CD4-positive, alpha-beta T cell treated with Interleukin-6 for 4 hours (primary cell): ENCODE data around the gene ANTXRL.
"Not testable (repeated sequence)": the region's sequence is repeated elsewhere in the genome, so short reads cannot be mapped to it uniquely, and the experiment has no call there.

Experiments used
- DNase-seq: peaks from one replicate; pipeline ENCODE4 v3.0.0-alpha.2; 2020; ENCODE audit warnings: mixed read lengths

ANTXRL gene

DNA sequence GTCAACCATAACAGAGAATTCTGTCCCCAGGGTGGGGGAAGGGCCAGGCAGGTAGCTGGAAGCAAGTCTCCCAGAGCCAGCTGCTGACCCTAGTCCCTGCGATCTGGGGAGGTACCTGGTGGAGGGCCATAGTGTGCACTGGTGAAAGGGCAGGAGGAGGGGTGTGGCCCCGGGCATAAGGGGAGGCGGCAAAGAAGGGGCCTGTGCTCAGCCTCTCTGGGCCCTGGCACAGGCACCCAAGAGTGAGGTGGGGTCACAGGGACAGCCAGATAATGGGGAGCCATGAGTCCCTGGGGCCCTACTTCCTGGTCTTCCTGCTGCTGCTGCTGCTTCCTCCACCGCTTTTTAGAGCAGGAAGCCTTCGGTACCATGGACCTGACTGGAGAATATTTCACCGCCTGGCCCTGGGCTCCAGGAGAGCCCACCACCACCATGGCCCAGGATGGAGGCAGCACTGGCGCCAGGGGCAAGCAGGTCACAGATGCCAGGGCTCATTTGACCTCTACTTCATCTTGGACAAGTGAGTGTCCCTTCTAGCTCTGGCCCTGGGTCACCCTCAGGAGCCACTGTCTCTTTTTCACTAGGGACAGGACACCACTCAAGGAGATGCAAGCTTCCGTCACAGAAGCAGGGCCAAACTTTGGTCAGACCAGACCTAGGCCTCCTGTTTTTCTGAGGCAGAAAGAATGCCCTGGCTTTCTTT lies at the start of gene ANTXRL:
Gene ANTXRL (plus strand): TSS at position 7 of the 703 bp plus-strand sequence. CDS start 266 bp downstream, at position 273.
- DNase-seq = no peak

DNA sequence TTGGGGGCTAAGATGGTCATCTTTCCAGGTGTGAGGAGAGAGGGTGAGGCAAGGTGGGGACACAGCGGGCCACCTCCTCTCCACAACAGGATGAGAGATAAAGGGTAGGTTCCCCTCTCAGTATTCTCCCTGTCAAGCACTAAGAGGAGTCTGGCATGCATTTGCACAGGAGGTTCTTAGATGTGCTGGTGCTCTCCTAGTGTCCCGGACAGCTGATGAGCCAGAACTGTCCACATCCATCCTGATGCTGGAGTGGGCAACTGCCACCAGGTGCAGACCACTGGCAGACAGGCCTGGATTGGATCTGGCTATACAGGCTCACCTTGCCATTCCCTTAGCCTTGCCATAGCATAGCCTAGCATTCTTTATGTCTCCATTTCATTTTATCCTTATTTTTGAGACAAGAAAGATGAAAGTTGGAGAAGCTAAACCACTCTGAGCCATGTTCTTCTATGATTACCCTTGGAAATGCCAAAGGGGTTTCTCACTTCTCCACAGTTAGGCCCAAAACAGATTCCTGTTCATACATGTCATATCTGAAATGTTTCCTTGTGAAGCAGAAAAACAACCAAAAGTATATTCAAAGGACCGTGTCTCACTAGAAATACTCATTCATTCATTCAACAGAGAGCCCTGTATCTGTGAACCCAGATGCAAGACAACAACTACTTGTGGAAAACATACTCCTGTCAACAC lies 48.8 kb upstream of the ANTXRL start:
- DNase-seq = no peak

DNA sequence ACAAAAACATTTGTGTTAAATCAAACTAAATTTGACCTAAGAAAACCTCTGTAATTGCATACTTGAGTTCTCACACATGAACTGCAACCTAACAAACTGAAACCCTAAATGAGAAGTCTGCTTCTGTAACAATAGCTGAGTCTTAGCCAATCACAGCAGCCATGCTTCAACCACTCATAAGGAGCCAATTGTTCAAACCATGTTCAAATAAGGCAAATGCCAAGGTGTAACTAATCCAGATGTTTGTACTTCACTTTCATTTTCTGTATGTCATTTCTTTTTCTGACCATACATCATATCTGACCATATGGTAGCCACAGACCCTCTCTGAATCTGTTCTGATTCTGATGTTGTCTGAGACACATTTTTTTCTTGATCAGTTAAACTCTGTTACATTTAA lies 47.5 kb upstream of the ANTXRL start:
- DNase-seq = no peak

DNA sequence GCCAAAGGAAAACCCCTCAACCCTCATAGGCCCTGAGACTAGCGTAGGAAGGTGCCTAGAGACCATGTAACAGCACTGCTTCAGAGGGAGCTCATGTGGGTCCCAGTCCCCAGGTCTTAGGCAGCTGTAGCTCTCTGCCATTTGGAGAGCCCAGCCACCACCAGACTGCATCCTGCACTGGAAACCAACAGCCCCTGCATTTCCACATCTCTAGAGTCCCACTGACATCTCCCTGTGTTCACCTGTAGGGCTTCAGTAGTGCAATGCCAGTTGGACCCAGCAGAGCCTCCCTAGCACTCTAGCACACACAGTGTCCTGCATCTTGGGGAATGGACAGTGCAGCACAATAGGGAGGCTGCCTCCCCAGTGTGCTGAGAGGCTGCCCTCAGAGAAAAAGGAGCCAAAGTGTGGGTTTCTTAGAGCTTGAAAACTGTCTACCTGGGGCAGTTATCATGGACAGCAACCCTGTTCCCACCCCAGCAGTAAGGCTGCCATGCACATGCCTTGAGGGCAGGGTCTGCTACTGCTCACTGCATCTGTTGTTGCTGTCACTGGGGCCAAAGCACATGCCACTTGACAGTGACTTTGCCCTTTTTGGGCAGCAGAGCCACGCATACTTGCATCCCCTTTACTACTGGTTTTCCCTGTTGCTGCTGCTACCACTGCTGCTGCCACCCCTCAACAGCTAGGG lies 46.7 kb upstream of the ANTXRL start:
- DNase-seq = no peak

DNA sequence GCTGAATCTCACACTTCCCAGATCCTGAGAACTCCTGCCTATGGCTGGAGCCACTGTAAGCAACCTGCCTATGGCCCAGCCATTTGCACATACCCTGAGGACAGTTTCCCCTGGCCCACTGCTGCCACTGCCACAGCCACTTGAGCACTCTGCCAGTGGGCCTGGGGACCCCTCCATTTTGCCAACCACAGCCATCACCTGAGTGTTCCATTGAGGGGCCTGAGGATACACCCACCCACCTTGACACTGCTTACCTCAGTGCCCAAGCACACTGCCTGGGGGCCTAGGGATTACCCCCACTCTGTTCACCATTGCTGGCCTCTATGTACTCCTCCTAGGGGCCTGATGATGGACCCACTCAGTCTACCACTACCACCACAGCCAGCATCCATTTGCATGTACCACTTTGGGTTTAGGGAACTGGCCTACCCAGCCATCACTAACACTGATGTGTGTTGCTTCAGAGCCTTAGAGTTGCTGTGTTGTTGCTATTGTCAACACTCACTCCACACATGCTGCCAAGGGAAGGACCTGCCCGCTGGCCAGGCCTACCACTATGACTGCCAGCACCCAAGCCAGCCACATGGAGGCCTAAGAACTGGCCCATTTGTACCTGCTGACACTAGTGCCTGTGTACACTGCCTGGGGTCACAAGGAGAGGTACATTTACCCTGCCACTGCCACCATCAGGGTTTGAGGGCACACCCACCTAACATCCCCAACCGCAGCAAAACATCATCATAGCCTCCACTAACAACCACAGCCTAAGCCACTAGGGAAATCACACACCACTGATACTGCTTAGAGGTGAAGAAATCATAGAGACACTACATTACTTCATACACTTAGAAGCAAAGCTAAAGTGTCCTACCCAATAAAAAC lies 45.9 kb upstream of the ANTXRL start:
- DNase-seq = no peak

DNA sequence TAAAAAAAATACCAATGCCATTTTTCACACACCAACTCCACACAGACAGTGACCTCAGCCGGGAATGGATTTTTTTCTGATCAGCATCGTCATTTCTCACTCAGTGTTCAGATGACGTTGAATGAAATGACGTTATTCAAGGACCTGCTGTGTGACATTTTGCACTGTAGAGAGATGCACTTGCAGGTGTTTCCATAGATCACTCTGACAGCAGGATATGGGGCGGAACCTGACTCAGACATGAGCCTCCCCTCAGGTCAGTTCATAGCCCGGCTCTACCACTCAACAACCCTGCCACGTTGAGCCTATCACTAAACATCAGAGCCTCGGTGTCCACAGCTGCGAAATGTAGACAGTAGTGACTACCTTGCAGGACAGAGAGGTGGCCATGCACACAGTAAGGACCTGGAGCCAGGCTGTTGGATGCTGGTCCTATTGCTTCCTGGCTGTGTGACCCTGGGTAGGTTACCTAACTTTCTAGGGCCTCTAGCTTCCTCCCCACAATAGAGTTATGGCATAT lies 41.4 kb upstream of the ANTXRL start:
- DNase-seq = no peak

DNA sequence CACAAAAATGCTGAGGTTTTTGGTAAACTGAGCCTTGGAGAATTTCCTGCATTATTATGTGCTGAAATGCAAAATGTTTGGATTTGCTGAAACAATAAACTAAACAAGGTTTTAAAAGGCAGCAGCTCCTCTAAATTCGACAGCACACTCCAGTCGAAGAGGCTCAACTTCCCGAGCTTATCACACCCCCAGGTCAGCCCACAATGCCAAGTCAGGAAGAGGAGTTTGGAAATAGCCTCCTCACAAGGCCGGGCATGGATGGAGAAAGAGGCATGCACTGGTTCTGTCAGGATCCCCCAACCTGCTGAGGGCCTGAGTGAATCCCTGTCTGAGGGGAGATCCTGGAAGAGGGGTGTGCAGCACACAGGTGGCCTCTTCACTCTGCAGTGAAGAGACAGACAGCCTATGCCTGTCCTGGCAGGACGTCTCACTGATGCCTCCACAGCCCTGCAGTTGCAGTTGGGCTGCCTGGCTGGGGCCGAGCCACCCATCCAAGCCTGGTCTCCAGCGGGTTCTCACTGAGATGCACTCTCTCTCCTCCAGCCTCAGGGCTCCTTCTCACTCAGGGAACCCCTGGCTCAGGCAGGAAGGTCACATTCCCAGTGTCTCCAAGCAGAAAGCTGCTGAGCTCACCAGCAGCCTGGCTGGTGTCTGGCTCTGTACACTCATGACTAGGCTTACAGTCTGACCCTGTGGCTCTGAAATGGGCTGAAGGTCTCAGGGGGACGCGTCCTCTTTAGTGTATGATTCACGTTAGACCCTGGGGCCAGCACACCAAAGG lies 40.2 kb upstream of the ANTXRL start:
- DNase-seq = not testable (repeated sequence)

DNA sequence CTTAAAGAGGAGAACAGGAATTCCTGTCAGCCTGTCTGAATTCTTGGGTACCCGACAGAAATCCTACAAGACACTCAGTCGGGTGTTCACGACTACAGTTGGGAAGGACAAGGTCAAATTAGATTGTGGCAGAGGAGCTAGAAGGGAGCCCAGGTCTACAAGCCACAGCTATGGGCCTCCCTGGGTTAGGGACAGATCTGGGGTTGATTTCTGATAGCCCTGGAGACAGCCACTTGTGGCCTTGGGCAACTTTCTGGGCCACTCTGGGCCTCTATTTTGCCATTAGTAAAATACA lies 39.7 kb upstream of the ANTXRL start:
- DNase-seq = no peak

DNA sequence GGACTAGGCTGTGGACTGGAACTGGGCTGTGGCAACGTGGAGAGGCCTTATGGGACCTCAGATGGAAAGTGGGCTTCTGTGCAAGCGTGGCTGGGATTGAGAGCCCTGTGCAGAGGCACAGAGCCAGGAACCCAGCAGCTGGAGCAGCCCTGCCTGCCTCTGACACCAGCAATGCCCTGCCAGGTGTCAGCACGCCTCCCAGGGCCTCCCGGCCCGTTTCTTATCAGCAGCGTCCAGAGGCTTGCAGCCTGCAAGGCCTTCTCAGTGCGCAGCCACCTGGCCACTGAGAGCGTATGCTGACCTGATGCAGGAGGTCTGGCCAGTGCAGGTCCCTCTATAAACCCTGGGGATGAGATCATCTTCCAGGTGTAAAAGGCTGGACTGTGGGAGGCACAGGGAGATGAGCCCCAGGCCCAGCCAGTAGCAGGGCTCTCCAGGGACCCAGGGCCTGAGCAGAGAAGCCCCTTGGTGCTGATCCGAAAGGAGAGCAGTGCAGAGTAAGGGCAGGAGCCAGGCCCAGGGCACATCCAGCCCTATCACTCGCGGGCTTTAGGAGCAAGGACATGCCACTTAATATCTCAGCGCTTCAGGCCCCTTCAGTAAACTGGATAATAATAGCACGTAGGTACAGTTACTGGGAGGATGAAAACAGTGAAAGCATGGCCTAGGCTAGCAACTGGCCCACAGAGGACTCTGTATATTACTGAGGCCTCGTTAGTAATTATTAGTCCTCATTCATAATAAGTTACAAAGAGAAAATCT lies 38.8 kb upstream of the ANTXRL start:
- DNase-seq = no peak

DNA sequence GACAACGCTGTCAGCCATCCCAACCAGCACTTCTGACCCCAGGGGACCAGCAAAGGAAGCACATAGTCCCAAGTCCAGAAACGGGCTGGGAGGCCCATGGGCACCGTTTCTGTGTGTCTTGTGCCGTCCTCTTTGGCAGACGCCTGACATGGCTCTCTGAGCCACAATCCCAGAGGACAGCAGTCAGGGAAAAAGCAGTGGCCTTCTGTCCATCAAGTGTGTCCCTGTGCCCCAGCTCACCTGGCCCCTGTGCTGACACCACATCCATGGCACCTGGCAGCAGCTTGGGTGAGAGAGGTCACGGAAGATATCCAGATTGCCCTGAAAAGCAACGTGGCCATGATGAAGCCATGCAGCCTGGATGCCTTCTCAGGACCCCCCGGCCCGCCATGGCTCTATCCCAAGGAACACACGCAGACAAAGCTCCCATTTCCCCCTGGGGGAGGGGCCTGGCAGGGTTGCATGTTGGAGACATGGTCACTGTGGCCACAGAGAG lies 38.1 kb upstream of the ANTXRL start:
- DNase-seq = no peak

DNA sequence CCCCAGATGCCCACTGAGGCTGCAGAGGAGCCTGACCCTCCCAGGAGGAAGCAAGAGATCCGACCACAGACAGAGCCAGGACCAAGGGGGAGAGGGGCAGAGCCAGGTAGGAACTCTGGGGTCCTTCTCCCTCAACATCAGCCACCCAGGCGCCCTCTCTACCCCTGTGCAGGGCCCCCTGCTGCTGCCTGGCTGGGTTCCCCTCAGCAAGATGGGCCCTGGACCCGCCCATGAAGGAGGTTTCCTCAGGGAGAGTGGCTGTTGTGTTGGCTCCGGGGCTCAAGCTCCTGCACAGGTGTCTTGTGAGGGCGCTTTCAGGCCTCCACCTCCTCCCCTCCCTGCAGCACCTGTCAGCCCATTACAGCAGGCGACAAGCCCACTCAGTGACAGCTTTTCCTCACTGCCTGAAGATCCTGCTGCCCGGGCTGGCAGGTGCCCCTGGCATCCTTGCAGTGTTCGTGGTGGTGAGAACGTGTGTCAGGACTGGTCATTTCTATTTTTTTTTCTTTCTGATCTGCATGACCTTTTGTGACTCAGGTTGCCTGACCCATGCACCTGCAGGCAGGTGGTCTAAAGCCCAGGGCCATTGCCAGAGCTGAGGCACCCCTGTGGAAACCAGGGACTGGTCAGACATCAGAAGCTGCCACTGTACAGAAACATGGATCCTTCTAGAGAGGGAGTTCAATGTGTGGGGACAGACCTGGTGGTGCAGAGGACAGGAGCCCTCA lies 37.0 kb upstream of the ANTXRL start:
- not testable (repeated sequence) for DNase-seq

DNA sequence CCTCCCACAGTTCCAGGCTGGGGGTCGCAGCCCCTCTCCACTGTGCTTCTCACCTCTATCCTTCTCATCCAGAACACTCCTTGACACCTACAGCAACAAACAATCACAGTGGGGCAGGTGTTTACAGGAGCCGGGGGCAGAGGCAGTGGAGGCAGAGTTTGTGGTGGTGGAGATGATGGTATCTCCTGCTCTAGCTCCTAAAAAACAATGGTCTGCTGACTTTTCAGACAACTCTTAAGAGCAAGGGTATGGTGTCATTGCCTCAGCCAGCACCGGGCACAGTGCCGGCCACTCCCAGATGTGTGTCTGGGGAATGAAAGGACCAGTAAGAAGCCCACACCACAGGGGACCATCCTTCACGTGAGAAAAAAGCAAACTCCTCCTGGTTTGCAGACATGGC lies 36.3 kb upstream of the ANTXRL start:
- DNase-seq = no peak

DNA sequence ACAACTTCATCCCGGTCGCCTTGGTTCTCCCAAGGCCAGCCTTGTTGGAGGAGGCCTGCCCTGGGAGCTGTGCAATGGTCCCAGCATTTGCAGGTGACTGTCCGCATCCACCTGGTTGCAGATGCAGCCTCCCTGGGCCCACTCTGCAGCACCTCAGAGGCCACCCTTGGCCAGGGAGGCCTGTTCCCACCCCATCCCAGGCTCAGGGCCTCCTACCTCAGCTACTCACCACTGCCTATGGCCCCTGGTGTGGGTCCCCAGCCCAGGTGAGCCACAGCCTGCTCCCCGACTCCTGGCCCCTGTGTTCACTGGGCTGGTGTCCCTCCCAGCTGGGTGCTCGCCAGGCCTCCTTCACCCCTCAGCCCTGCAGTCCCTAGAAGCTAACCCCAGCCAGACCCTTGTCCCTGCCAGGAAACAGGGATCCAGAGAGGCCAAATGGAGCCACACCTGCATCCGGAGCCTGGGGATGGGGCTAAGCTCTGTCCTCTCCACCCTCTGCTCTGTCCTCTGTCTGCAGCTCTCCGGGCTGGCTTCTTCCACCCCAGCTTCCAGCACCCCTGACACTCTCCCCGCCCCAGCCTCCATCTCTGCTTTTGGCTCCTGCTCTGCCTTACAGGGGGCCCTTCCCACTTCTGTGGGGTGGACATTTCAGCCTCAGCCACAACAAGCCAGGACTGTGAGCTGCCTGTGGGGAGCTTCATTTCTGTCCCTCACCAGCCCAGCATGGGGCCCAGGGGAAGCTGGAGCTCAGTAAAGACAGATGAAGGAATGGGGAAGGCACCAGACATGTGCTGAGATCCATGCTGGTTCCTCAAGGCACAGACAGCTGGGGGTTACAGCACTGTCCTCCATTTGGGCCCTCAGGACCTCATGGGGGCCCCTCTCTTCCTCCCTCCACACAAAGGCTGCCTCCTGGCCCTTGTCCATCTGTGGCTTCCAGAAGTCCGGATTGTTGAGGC lies 35.6 kb upstream of the ANTXRL start:
- DNase-seq = no peak

DNA sequence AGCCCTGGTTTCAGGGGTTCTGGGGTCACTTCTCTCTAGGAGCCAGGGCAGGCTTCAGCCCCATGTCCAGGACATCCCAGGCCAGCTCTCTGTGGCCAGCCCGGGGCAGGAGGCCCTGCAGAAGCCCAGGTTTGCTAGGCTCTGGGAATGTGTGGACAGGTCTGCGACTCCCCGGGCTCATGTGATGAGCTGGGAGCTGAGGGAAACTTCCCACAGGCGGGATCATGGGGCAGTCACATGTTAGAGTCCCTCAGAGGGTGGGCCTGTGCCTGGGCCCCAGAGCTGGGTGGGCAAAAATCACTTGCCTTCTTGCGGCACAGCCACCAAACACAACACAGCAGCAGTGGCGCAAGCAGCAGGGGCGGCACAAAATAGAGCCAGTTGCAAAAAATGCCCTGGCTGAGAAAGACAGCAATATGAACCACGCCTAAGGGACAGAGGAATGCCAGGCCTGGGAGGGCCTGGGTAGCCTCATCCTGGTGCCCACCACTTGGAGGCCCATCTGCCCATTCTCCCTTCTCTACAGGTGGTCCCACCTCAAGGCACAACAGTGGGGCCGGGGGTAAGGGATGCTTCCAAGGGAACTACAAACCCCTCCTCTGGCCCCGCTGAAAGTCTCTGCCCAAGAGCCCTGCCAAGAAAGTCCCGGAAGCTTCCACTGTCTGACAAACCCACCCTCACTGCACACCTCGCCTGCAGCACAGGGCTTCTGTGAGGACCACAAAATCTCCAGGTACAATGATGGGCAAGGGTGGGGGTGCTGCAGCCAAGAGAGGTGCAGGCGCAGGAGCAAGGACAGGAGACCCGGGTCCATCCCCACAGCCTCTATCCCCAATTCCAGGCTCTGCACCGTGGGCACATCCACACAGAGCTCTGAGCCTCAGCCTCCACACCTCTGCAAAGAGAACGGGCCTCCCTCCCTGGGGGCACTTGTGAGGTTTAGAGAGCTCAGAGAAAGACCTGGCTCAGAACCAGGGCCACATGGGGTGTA lies 34.6 kb upstream of the ANTXRL start:
- DNase-seq = no peak

DNA sequence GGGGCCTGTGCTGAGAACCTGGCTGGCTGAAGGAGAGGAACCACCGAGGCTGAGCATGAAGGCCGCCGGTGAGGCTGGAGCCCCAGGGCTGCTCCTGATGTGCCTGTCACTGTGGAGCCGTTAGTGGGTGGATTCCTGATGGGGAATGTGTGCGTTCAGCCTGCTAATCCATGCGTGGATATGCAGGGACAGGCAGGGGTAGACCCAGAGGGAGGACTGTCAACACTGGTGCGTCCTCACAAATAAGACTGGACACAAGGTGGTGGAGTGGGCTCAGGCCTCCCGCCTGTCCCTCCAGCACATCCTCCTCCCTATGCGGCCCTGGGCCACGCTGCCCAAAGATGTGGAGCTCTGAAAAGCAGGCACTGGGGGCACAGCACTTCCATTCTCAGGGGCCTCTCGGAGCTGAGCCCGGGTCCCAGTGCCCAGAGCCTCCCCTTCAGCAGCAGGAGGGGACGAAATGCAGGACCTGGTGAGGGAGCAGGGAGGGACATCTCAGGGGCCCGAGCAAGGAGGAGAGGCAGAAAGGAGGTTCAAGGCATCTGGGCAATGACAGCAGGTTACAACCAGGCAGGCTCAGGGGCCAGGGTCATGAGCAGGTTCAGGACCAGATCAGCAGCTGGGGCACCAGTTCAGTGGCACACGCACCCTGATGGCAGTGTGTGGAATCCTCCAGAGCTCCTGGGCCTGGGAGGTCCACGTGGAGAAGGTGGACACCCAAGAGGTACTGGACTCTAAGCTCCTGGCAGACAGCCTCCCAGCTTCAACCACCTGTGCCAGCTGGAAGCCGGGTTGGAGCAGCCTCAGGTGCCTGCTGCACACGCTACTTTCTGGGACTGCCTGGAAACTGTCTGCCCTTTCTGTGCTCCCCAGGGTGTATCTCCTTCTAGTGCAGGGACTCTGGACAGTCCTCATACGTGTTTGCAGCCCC lies 33.5 kb upstream of the ANTXRL start:
- DNase-seq = no peak

DNA sequence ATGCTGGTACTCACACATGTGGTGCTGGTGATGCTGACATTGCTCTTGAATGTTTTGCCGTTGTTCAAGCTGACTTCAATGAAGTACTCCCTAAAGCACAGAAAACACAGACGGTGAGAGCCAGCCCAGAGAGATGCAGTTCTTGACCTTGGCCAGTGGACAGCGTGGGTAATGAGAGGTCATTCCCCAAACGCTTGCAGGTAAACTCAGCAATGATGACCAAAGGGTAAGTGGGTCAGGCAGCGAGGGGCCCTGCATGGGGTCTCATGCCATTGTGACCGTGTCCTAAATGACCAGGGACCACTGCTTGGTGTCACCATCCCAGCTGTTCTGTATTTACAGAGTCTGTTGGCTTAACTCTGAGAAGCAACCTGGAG lies 32.8 kb upstream of the ANTXRL start:
- no peak for DNase-seq

DNA sequence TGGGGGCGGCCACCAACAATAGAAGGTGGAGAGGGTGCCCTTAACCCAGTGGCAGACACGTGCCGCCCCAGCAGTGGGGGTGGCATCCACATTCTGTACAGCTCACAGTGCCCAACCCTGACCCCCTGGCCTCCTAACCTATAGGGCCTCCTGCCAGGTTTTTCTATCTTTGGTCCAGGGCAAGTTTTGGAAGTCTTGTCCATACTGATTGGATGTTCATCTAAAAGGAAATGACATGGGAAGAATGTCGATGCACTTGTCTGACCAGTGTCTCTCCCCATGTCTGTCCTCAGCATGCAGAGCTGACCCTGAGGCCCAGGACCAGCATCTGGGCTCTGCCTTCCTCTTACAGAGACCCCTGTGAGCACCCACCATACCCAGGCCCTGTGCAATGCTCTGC lies 32.3 kb upstream of the ANTXRL start:
- DNase-seq = no peak
